NCI-H187 (cell line): ENCODE data around the gene MAP4.
"Not testable (repeated sequence)": the region's sequence is repeated elsewhere in the genome, so short reads cannot be mapped to it uniquely, and the experiment has no call there.

Experiments used
- DNase-seq, 2 experiments: peaks; one replicate each; lab custom pipeline; 2025; lab: John Stamatoyannopoulos, UW

The MAP4 gene

GRCh38 chr3:48016301-48016973 is at the start of gene MAP4:
Gene MAP4, minus strand, starts transcription at chr3:48016416. Its CDS starts 17,556 bp downstream, at chr3:47998860.
- no peak for DNase-seq

- no peak for DNase-seq
Measured at GRCh38 chr3:48065035-48065434, 48.8 kb upstream of the MAP4 start.

GRCh38 chr3:48064292-48064829 is 48.1 kb upstream of the MAP4 start:
- DNase-seq = no peak

GRCh38 chr3:48061586-48061985 is 45.4 kb upstream of the MAP4 start:
- DNase-seq = not testable (repeated sequence)

GRCh38 chr3:48058091-48058490 is 41.9 kb upstream of the MAP4 start:
- no peak for DNase-seq

GRCh38 chr3:48057521-48057920 is 41.3 kb upstream of the MAP4 start:
- DNase-seq = no peak

GRCh38 chr3:48047841-48048464 is 31.7 kb upstream of the MAP4 start:
- no peak for DNase-seq

- DNase-seq = no peak
Measured at GRCh38 chr3:48042071-48042760, 26.0 kb upstream of the MAP4 start.

- DNase-seq = no peak
Measured at GRCh38 chr3:48039487-48040190, 23.4 kb upstream of the MAP4 start.

GRCh38 chr3:48038971-48039481 is 22.8 kb upstream of the MAP4 start:
- no peak for DNase-seq

GRCh38 chr3:48034000-48034516 is 17.8 kb upstream of the MAP4 start:
- no peak for DNase-seq

GRCh38 chr3:48030188-48030587 is 14.0 kb upstream of the MAP4 start:
- DNase-seq = no peak

GRCh38 chr3:48026951-48027908 is 11.0 kb upstream of the MAP4 start:
- DNase-seq = no peak

- DNase-seq = no peak
Measured at GRCh38 chr3:48026098-48026497, 9.9 kb upstream of the MAP4 start.

GRCh38 chr3:48024401-48024800 is 8.2 kb upstream of the MAP4 start:
- no peak for DNase-seq

- no peak for DNase-seq
Measured at GRCh38 chr3:48023377-48023776, 7.2 kb upstream of the MAP4 start.

GRCh38 chr3:48022178-48022577 is 6.0 kb upstream of the MAP4 start:
- DNase-seq = no peak

GRCh38 chr3:48018841-48019240 is 2.6 kb upstream of the MAP4 start:
- no peak for DNase-seq

GRCh38 chr3:48015431-48016180 is 610 bp downstream of the MAP4 start:
- DNase-seq = no peak

- DNase-seq = no peak
Measured at GRCh38 chr3:48014358-48014757, 1.9 kb downstream of the MAP4 start.
